GM21825 (cell line): Measurements from ENCODE around the gene AVEN.
"Not testable (repeated sequence)": the region's sequence is repeated elsewhere in the genome, so short reads cannot be mapped to it uniquely, and the experiment has no call there.

Experiments
- ATAC-seq: cut with Tn5 transposase; IDR thresholded peaks from one replicate; pipeline ENCODE4 v1.9.1; 2021; ENCODE audit warnings: mild to moderate bottlenecking, moderate library complexity; ENCODE audit not compliant: unreplicated experiment

The AVEN gene

GRCh38 chr15:33857726-33858125, 181.3 kb downstream of the AVEN start:
- ATAC-seq = no peak

DNA sequence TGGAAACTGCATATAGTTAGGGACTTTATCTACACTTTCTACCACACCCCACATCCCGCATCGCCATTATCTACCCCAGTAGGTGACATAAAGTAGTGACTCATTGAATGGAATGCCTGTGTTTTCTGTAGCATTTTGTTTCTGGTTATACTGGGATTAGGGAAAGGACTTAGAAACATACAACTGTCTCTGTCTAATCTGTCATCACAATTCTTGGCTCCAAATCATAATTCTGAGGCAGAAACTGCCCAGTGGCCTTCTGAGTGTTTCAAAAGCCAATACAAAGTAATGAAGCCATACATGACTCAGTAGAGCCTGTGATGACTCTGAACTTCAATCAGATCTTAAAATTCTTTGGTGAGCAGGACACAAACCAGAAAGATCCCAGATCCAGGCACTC, 186.4 kb downstream of the AVEN start:
- no peak for ATAC-seq

DNA sequence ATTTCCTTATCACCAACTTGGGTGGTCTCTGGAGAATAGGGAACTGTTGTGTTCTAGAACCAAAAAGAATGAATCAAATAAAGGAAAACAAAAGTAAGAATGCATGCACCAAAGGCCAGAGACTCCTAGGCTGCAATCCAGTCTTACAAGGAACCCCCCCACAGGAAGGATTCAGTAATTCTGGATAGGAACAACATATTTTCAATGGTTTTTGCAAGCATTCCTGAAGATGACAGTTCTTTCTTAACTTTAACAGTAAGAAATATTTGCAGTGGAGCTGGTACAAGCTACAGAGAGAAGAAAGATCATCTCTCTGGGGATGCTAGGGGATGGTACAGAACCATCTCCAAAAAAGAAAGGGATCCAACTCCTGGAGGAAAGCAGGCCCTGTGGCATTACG, 186.9 kb downstream of the AVEN start:
- no peak for ATAC-seq

DNA sequence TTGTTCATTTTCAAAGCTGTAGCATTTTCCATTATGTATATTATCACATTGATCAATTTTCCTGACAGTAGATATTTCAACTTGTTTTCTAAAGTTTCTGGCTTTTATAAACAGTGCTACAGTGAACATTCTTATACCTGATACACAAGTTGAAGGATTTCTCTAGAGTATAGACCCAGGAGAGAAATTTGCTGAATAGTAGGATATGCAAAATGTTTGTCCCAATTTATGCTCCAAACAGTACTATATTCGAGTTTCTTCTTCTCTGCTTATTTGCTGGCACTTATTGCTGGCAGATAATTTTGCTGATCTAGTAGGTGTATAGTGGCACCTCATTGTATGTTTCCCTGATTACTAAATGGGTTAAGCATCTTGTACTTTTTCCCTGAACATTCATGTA, 187.9 kb downstream of the AVEN start:
- no peak for ATAC-seq

- no peak for ATAC-seq
Observed at GRCh38 chr15:33848011-33848410, 191.0 kb downstream of the AVEN start.

GRCh38 chr15:33846862-33847261, 192.1 kb downstream of the AVEN start:
- ATAC-seq = no peak

DNA sequence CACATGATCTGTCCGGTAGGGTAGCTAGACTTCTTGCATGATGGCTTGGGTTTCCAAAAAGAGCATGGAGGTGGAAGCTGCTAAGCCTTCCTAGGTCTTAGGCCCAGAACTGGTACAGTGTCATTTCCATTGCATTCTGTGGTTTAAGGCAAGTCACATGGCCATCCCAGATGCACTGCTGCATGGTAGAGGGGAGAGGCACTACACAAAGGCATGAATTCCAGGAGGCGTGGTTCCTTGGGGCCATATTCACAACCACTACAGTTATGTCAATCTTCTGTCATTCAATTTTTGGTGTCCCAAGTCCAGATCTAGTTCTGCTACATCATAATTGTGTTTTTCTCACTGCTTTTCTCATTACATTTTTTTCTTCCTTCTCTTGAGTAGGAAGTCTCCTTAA, 192.9 kb downstream of the AVEN start:
- ATAC-seq = no peak

GRCh38 chr15:33844597-33844996, 194.4 kb downstream of the AVEN start:
- ATAC-seq = no peak

GRCh38 chr15:33844186-33844585, 194.8 kb downstream of the AVEN start:
- ATAC-seq = no peak

DNA sequence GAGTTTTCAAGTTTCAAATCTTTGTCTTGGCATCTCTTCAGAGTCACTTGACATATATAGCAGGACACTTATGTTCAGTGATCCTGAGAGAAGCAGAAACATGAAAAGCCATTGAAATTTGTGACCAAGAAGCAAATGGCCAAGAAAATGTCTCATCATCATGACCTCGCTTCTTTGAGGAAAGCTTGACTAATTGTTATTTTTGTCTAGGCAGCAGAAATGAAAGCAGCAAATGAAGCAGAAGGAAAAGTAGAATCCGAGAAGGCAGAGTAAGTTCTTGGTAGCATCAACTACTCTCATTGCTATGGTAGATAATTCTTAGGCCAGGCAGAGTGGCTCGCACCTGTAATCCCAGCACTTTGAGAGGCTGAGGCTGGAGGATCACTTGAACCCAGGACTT, 198.4 kb downstream of the AVEN start:
- no peak for ATAC-seq

GRCh38 chr15:33839540-33839939, 199.5 kb downstream of the AVEN start:
- ATAC-seq = no peak

DNA sequence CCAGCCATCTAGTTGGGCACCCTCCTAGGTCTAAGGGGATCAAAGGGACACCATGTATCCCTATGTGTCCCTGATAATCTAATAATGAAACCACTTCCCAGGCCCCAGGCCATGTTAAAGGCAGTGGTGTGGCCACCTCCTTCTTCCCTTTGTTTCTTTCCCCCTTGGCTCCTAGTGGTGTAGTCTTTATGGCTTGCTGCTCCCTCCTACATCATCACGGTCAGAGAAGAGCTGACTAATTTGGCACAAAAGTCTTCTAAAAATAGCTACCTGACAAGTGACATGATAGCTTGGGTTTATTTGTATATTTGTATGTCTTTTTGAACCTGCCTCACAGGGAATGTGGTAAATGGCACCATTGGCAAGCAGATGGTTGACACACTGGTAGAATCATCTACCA, 201.7 kb downstream of the AVEN start:
- ATAC-seq = no peak

GRCh38 chr15:33834892-33835743, 203.9 kb downstream of the AVEN start:
- ATAC-seq = no peak

GRCh38 chr15:33831646-33832045, 207.4 kb downstream of the AVEN start:
- no peak for ATAC-seq

- no peak for ATAC-seq
Observed at GRCh38 chr15:33830351-33830750, 208.7 kb downstream of the AVEN start.

DNA sequence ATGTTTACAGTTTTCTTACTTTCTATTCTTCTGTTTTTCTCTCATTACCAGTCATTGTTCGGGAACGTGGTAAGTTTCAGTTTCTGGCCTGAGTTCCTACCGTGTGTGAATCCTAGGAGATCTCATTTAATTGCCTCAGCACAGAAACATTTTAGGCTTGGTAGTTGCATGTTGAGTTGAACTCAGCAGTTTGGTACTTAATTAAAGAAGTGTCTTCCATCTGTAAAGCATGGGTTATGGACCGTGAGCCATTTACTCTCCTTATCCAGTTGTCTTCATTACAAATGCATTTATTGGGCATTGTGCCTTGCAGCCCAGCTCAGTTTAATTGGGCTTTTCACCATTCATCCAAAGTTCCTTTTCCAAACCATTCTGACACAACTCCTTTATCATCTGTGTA, 212.8 kb downstream of the AVEN start:
- ATAC-seq = no peak

GRCh38 chr15:33825453-33825852, 213.6 kb downstream of the AVEN start:
- no peak for ATAC-seq

GRCh38 chr15:33823119-33823518, 215.9 kb downstream of the AVEN start:
- no peak for ATAC-seq

- no peak for ATAC-seq
Observed at GRCh38 chr15:33822479-33822878, 216.5 kb downstream of the AVEN start.

GRCh38 chr15:33819499-33819898, 219.5 kb downstream of the AVEN start:
- not testable (repeated sequence) for ATAC-seq
